H1 (cell line): ENCODE measurements around the gene HUWE1. TPM values are rescaled to one million over a fixed set of nuclear protein-coding genes. Genes with fewer than 3 reads are reported as not detected.

ENCODE experiments used
- CTCF ChIA-PET: fragments of 300-600 bp; sonication (Branson Sonifier 250); formaldehyde crosslinking; loops from one replicate; lab custom pipeline; 2021; ENCODE audit not compliant: partially characterized antibody; lab: Charles Lee
- POLR2A ChIA-PET: fragments of 300-600 bp; sonication (Branson Sonifier 250); formaldehyde crosslinking; loops from one replicate; lab custom pipeline; 2021; ENCODE audit warnings: inconsistent platforms; ENCODE audit not compliant: partially characterized antibody; lab: Charles Lee
- DNase-seq, 2 experiments: peaks; one replicate each; pipeline versions ENCODE4 v3.0.0 to v3.0.0-alpha.2; 2010 to 2022; ENCODE audit warnings: low spot score in 2 of 2, low read depth in 1 of 2, mixed read lengths in 1 of 2
- FAIRE-seq: peaks from 2 replicates; lab custom pipeline; 2011; peaks lifted over from hg19 to GRCh38; lab: Jason Lieb, UNC
- H2AFZ ChIP-seq: 2 replicates; pipeline ENCODE4 v1.8.1; 2012; ENCODE audit warnings: low read length, inconsistent platforms
- H2AK5ac ChIP-seq: 2 replicates; pipeline ENCODE4 v1.6.1; 2013; ENCODE audit warnings: low read depth, low read length
- H2BK120ac ChIP-seq: replicated peaks from 2 replicates; pipeline ENCODE3; 2013; ENCODE audit warnings: low read depth, low read length, inconsistent platforms
- H2BK12ac ChIP-seq: 2 replicates; pipeline ENCODE4 v1.6.1; 2013; ENCODE audit warnings: low read depth, low read length
- H2BK15ac ChIP-seq: 2 replicates; pipeline ENCODE4 v1.6.1; 2013; ENCODE audit warnings: low read length
- H2BK20ac ChIP-seq: 2 replicates; pipeline ENCODE4 v1.6.1; 2013; ENCODE audit warnings: low read length
- H2BK5ac ChIP-seq: 2 replicates; pipeline ENCODE4 v1.6.1; 2013; ENCODE audit warnings: low read depth, low read length
- H3K14ac ChIP-seq: 2 replicates; pipeline ENCODE4 v1.6.1; 2013; ENCODE audit warnings: inconsistent platforms; ENCODE audit not compliant: insufficient read length
- H3K18ac ChIP-seq: 2 replicates; pipeline ENCODE4 v1.6.1; 2013; ENCODE audit warnings: low read length; ENCODE audit errors: extremely low read depth
- H3K23ac ChIP-seq: 2 replicates; pipeline ENCODE4 v1.6.1; 2013; ENCODE audit warnings: inconsistent platforms; ENCODE audit not compliant: insufficient read length
- H3K23me2 ChIP-seq: 2 replicates; pipeline ENCODE4 v1.6.1; 2013; ENCODE audit warnings: low read depth, low read length
- H3K27ac ChIP-seq: 2 replicates; pipeline ENCODE4 v1.6.1; 2011; ENCODE audit warnings: low read depth, low read length, inconsistent platforms
- H3K27me3 ChIP-seq, 4 experiments: replicated peaks in 1 of 4; 1 replicate in 1 of 4; 2 replicates in 3 of 4; pipeline versions ENCODE4 v1.6.1 to v1.8.1; 2011 to 2013; ENCODE audit warnings: low read length in 3 of 4, mild to moderate bottlenecking in 3 of 4, inconsistent platforms in 2 of 4, mixed read lengths in 2 of 4, moderate library complexity in 1 of 4; ENCODE audit not compliant: control insufficient read depth in 3 of 4, insufficient read depth in 3 of 4; ENCODE audit errors: extremely low read depth in 1 of 4
- H3K36me3 ChIP-seq, 4 experiments: 2 replicates each; pipeline versions ENCODE4 v1.6.1 to v1.8.1; 2011 to 2013; ENCODE audit warnings: mild to moderate bottlenecking in 4 of 4, low read length in 3 of 4, moderate library complexity in 2 of 4, control low read depth in 1 of 4, inconsistent platforms in 1 of 4; ENCODE audit not compliant: insufficient read depth in 4 of 4, control insufficient read depth in 2 of 4
- H3K4ac ChIP-seq: replicated peaks from 2 replicates; pipeline ENCODE3; 2013; ENCODE audit warnings: low read length, low read depth, mixed read lengths, inconsistent platforms; ENCODE audit not compliant: insufficient read length
- H3K4me1 ChIP-seq, 4 experiments: replicated peaks in 1 of 4; 1 replicate in 1 of 4; 2 replicates in 3 of 4; pipeline versions ENCODE4 v1.6.1 to v1.8.1; 2011 to 2013; ENCODE audit warnings: low read length in 3 of 4, inconsistent platforms in 2 of 4, mixed read lengths in 1 of 4; ENCODE audit not compliant: insufficient read depth in 4 of 4, control insufficient read depth in 3 of 4
- H3K4me2 ChIP-seq, 2 experiments: 2 replicates each; pipeline versions ENCODE4 v1.6.1 to v1.8.1; 2011 to 2013; ENCODE audit warnings: low read depth in 2 of 2, low read length in 2 of 2, control low read depth in 1 of 2, inconsistent platforms in 1 of 2, mild to moderate bottlenecking in 1 of 2; ENCODE audit not compliant: insufficient read depth in 1 of 2
- H3K4me3 ChIP-seq, 4 experiments: fragments of 200-600, 300-600 bp in 1 of 4; sonication (generic), shearing (Covaris generic), sonication (Bioruptor Twin) in 1 of 4; 2 replicates each; pipeline versions ENCODE4 v1.5.1 to v1.8.1; 2011 to 2016; ENCODE audit warnings: low read length in 4 of 4, low read depth in 3 of 4, control low read depth in 2 of 4, inconsistent platforms in 2 of 4, mild to moderate bottlenecking in 2 of 4, mixed read lengths in 1 of 4, moderate library complexity in 1 of 4; ENCODE audit not compliant: insufficient read depth in 2 of 4; ENCODE audit errors: extremely low read depth in 1 of 4
- H3K56ac ChIP-seq: replicated peaks from 2 replicates; pipeline ENCODE3; 2013; ENCODE audit warnings: low read depth, mild to moderate bottlenecking, mixed read lengths, low read length, inconsistent platforms; ENCODE audit not compliant: insufficient read length
- H3K79me1 ChIP-seq: 2 replicates; pipeline ENCODE4 v1.6.1; 2013; ENCODE audit warnings: low read depth, low read length, control low read depth
- H3K79me2 ChIP-seq, 2 experiments: 2 replicates each; pipeline versions ENCODE4 v1.6.1 to v1.8.1; 2012 to 2013; ENCODE audit warnings: low read length in 2 of 2, mild to moderate bottlenecking in 2 of 2, inconsistent platforms in 1 of 2; ENCODE audit not compliant: insufficient read depth in 2 of 2, control insufficient read depth in 1 of 2
- H3K9ac ChIP-seq, 4 experiments: replicated peaks in 1 of 4; 1 replicate in 1 of 4; 2 replicates in 3 of 4; pipeline versions ENCODE4 v1.6.1 to v1.8.1; 2011 to 2013; ENCODE audit warnings: low read depth in 3 of 4, low read length in 3 of 4, control low read depth in 2 of 4, mild to moderate bottlenecking in 2 of 4, moderate library complexity in 2 of 4, inconsistent platforms in 1 of 4; ENCODE audit errors: extremely low read depth in 1 of 4
- H3K9me3 ChIP-seq, 2 experiments: 2 replicates each; pipeline versions ENCODE4 v1.6.1 to v1.8.1; 2012 to 2013; ENCODE audit warnings: mild to moderate bottlenecking in 2 of 2, moderate library complexity in 2 of 2, control low read depth in 1 of 2, inconsistent platforms in 1 of 2, low read depth in 1 of 2, low read length in 1 of 2, mixed read lengths in 1 of 2; ENCODE audit not compliant: insufficient read depth in 2 of 2
- H4K20me1 ChIP-seq, 2 experiments: replicated peaks in 1 of 2; 2 replicates each; pipeline versions ENCODE3 to v1.8.1; 2011 to 2013; ENCODE audit warnings: inconsistent platforms in 2 of 2, low read length in 2 of 2, mild to moderate bottlenecking in 1 of 2; ENCODE audit not compliant: insufficient read depth in 2 of 2, control insufficient read depth in 1 of 2
- H4K5ac ChIP-seq: 2 replicates; pipeline ENCODE4 v1.6.1; 2013; ENCODE audit warnings: low read length, low read depth, mixed read lengths, inconsistent platforms; ENCODE audit not compliant: insufficient read length
- H4K8ac ChIP-seq: 2 replicates; pipeline ENCODE4 v1.8.0; 2013; ENCODE audit warnings: mild to moderate bottlenecking, moderate library complexity, low read length, inconsistent platforms; ENCODE audit not compliant: insufficient read depth; ENCODE audit errors: extremely low read depth
- H4K91ac ChIP-seq: replicated peaks from 2 replicates; pipeline ENCODE3; 2013; ENCODE audit warnings: low read length, mixed read lengths, inconsistent platforms; ENCODE audit not compliant: insufficient read length
- SP1 ChIP-seq: IDR thresholded peaks from 2 replicates; pipeline ENCODE4 v1.6.1; 2011; ENCODE audit warnings: low read depth, low read length
- WGBS, 2 experiments: shearing (Covaris generic) in 1 of 2; methylation state at CpG; one replicate each; pipeline versions ENCODE4 v1.1.6 to v1.1.7; 2013 to 2015; ENCODE audit warnings: low lambda C conversion rate in 2 of 2, mixed read lengths in 2 of 2, inconsistent platforms in 1 of 2, low coverage in 1 of 2, missing lambda C conversion rate in 1 of 2; ENCODE audit not compliant: insufficient replicate concordance in 2 of 2, insufficient coverage in 1 of 2, insufficient read length in 1 of 2; ENCODE audit errors: extremely low coverage in 1 of 2, missing lambda C conversion rate in 1 of 2; 5-methylcytosine and 5-hydroxymethylcytosine counted together
- polyA plus RNA-seq, 7 experiments: library from polyadenylated mRNA; depleted of rRNA in 3 of 7; stranded (reverse) in 5 of 7; unstranded in 2 of 7; fragments of >200 nt in 5 of 7; fragments of 200-250 nt in 2 of 7; gene quantifications; 1 replicate in 5 of 7; 2 replicates in 1 of 7; 4 replicates in 1 of 7; pipeline versions ENCODE4 v1.2.1 to v1.2.3, GENCODE V29; 2011 to 2013; ENCODE audit warnings: missing spikeins in 2 of 7, mixed read lengths in 2 of 7
- total RNA-seq: library from RNA; stranded (reverse); fragmentation: NEBNext Ultra II Directional; extraction: Animal tissue kit (Norgen Biotek cat#: 25700); gene quantifications from 2 replicates; pipeline ENCODE4 v1.2.1, GENCODE V29; 2021

Gene HUWE1
- total and polyA plus RNA-seq, 2 of the 8 experiments (the other 6 are each of a cell fraction or from before 2014, with no cell fraction given), result 114 to 252 TPM

DNA sequence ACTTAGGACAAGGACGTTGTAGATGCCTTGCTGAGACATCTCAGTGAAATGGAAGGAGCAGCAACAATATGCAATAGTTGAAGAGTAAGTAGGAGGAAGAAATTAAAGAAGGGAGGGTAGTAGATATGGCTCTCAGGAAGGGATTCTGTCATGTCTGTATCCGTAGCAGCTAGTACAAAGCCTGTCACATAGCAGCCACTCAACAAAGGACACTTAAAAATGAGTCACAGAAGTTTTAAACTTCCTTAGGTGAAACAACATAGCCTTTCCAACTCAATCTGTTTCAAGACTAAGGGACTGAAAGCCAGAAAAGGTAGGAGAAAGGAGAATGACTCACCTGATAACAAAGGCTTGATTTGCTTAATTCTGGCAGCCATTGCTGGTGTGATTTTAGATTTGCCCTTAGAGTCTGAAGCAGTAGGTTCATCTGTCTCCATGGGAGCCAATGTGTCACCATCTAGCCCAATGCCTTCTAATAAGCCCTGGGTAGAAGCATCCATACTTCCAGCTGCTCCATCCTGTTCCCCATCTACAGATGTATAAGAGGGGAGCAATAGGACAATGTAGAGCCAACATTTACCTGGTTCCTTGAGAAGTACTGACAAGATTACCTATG, 86.6 kb downstream of the HUWE1 start:
- FAIRE-seq, result no peak
- Histone ChIP-seq H3K79me2 (no peaks in the 10 kb centered on the region), H3K9ac (no peak overlapping the region), H3K4me3 (no peak overlapping the region), H3K4ac (no peak overlapping the region), H3K23me2 (no peaks in the 10 kb centered on the region), H2BK5ac (no peak overlapping the region), H3K27ac (no peak overlapping the region), H3K9me3 (no peaks in the 10 kb centered on the region), H3K14ac (no peak overlapping the region), H4K20me1 (no peaks in the 10 kb centered on the region), H2BK120ac (no peak overlapping the region), H2BK20ac (no peak overlapping the region), H3K79me1 (no peaks in the 10 kb centered on the region), H3K4me1 (no peaks in the 10 kb centered on the region), H3K56ac (no peak overlapping the region), H3K18ac (no peak overlapping the region), H4K5ac (no peak overlapping the region), H4K91ac (no peak overlapping the region), H3K4me2 (no peak overlapping the region), H3K23ac (no peak overlapping the region), H2AFZ (no peak overlapping the region), H4K8ac (no peak overlapping the region), H3K27me3 (no peaks in the 10 kb centered on the region), H2BK15ac (no peak overlapping the region), H2AK5ac (no peak overlapping the region), H3K36me3 (peaks cover 8 to 84% (median 43%) of the 10 kb centered on the region in 4 experiments), H2BK12ac (no peak overlapping the region)
- ChIA-PET CTCF (interaction anchor here (1.2 kb wide), 1 partner anchor 402 kb away, joined by 3 read pairs; no protein-coding TSS in a partner anchor), POLR2A (no interaction called here)
- 89% methylated on average over 2 of the region's 2 CpGs; no CpG with 5 or more reads in 1 of the 2 experiments for WGBS, 2 experiments
- no peak for TF ChIP-seq SP1
- no peak for DNase-seq
